Liver (tissue), 3 donors: ENCODE measurements around the gene SMARCB1.

Experiments used
- CTCF ChIP-seq: fragments of 150-350 bp; IDR thresholded peaks from 2 replicates; pipeline ENCODE4 v1.5.1; 2017; ENCODE audit warnings: improper control_type of control experiment, low read depth, low read length; ENCODE audit not compliant: missing input control
- EGR1 ChIP-seq, 2 donors: IDR thresholded peaks; 2 replicates each; pipeline ENCODE4 v1.6.1; 2016 to 2018; ENCODE audit warnings: antibody characterized with exemption in 2 of 2, low read depth in 2 of 2
- FOXA1 ChIP-seq: IDR thresholded peaks from 2 replicates; pipeline ENCODE4 v1.6.1; 2016; ENCODE audit warnings: antibody characterized with exemption
- GABPA ChIP-seq, 2 donors: IDR thresholded peaks in 1 of 2; conservative IDR thresholded peaks in 1 of 2; 2 replicates each; pipeline ENCODE4 v1.6.1; 2016; ENCODE audit warnings: antibody characterized with exemption in 2 of 2, mild to moderate bottlenecking in 1 of 2, moderate library complexity in 1 of 2
- HNF4A ChIP-seq, 2 donors: conservative IDR thresholded peaks; 2 replicates each; pipeline ENCODE4 v1.6.1; 2016; ENCODE audit warnings: antibody characterized with exemption in 2 of 2, mild to moderate bottlenecking in 2 of 2
- JUND ChIP-seq, 2 donors: IDR thresholded peaks; 2 replicates each; pipeline ENCODE4 v1.6.1; 2016; ENCODE audit warnings: antibody characterized with exemption in 2 of 2
- NR2F2 ChIP-seq: IDR thresholded peaks from 2 replicates; pipeline ENCODE4 v1.6.1; 2016; ENCODE audit warnings: antibody characterized with exemption
- RAD21 ChIP-seq, 2 donors: IDR thresholded peaks; 2 replicates each; pipeline ENCODE4 v1.6.1; 2016; ENCODE audit warnings: antibody characterized with exemption in 2 of 2, mild to moderate bottlenecking in 2 of 2
- REST ChIP-seq: IDR thresholded peaks from 2 replicates; pipeline ENCODE4 v1.6.1; 2016; ENCODE audit warnings: antibody characterized with exemption, mild to moderate bottlenecking
- SP1 ChIP-seq: IDR thresholded peaks from 2 replicates; pipeline ENCODE4 v1.6.1; 2018; ENCODE audit warnings: antibody characterized with exemption, mild to moderate bottlenecking
- TAF1 ChIP-seq: conservative IDR thresholded peaks from 2 replicates; pipeline ENCODE4 v1.6.1; 2016; ENCODE audit warnings: antibody characterized with exemption, mild to moderate bottlenecking
- YY1 ChIP-seq: IDR thresholded peaks from 2 replicates; pipeline ENCODE4 v1.6.1; 2016; ENCODE audit warnings: antibody characterized with exemption, mild to moderate bottlenecking
- ZBTB33 ChIP-seq: IDR thresholded peaks from 2 replicates; pipeline ENCODE4 v1.6.1; 2016; ENCODE audit warnings: antibody characterized with exemption
- TF ChIP-seq, protein P1 (sequence below): IDR thresholded peaks from 2 replicates; pipeline ENCODE4 v1.6.1; 2016; ENCODE audit warnings: antibody characterized with exemption
- donor health status: healthy.
- donor health status: healthy.

- no peak for TF ChIP-seq CTCF
- TF ChIP-seq, protein P1, sequence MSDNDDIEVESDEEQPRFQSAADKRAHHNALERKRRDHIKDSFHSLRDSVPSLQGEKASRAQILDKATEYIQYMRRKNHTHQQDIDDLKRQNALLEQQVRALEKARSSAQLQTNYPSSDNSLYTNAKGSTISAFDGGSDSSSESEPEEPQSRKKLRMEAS: no peak
- no peak for TF ChIP-seq ZBTB33
- TF ChIP-seq JUND (IDR thresholded peaks at IDR 0.05): no peak
- no peak for TF ChIP-seq GABPA (IDR thresholded peaks at IDR 0.05 in 1 of 2, conservative IDR thresholded peaks at IDR 0.05 in 1 of 2)
- TF ChIP-seq SP1: no peak
- TF ChIP-seq TAF1: no peak
- no peak for TF ChIP-seq FOXA1
- no peak for TF ChIP-seq RAD21 (IDR thresholded peaks at IDR 0.05)
- no peak for TF ChIP-seq REST
- TF ChIP-seq NR2F2: no peak
- no peak for TF ChIP-seq EGR1 (IDR thresholded peaks at IDR 0.05; ENCODE audit: low read depth in 2 of 2)
- no peak for TF ChIP-seq HNF4A (conservative IDR thresholded peaks at IDR 0.05)
- no peak for TF ChIP-seq YY1
These were observed 15.2 kb downstream of the SMARCB1 start for GRCh38 chr22:23801886-23802377.
